ENCODE measurements around the gene MGLL.

GRCh38 chr3:127661600-127661999 is 160.7 kb downstream of the MGLL start:
- no peak for TF ChIP-seq CTCF (IDR thresholded peaks at IDR 0.05)
- no peak for TF ChIP-seq POLR2A (IDR thresholded peaks at IDR 0.05)

Data from right lobe of liver (tissue), 4 donors.